Endothelial cell (in vitro differentiated cells): ENCODE measurements around the gene ABHD12. TPM values are rescaled to one million over a fixed set of nuclear protein-coding genes. Genes with fewer than 3 reads are reported as not detected.

ENCODE experiments used
- DNase-seq: peaks from one replicate; pipeline ENCODE4 v3.0.0; 2021; ENCODE audit warnings: low spot score
- H3K27ac Mint-ChIP-seq: one replicate; pipeline ENCODE4 v1.8.0; 2021; ENCODE audit warnings: mixed read lengths, inconsistent platforms; ENCODE audit not compliant: unreplicated experiment
- H3K27me3 Mint-ChIP-seq: one replicate; pipeline ENCODE4 v1.8.0; 2021; ENCODE audit warnings: mild to moderate bottlenecking, moderate library complexity, mixed read lengths, inconsistent platforms; ENCODE audit not compliant: unreplicated experiment
- H3K36me3 Mint-ChIP-seq: one replicate; pipeline ENCODE4 v1.8.0; 2021; ENCODE audit warnings: mild to moderate bottlenecking, low read depth, mixed read lengths, inconsistent platforms; ENCODE audit not compliant: unreplicated experiment
- H3K4me1 Mint-ChIP-seq: one replicate; pipeline ENCODE4 v1.8.0; 2021; ENCODE audit warnings: mild to moderate bottlenecking, mixed read lengths, inconsistent platforms; ENCODE audit not compliant: unreplicated experiment
- H3K4me3 Mint-ChIP-seq: one replicate; pipeline ENCODE4 v1.8.0; 2021; ENCODE audit warnings: mild to moderate bottlenecking, mixed read lengths, inconsistent platforms; ENCODE audit not compliant: unreplicated experiment
- H3K9me3 Mint-ChIP-seq: one replicate; pipeline ENCODE4 v1.8.0; 2021; ENCODE audit warnings: mixed read lengths, inconsistent platforms; ENCODE audit not compliant: unreplicated experiment
- total RNA-seq: library from RNA; stranded (reverse); fragmentation: NEBNext Ultra II Directional; extraction: Animal tissue kit (Norgen Biotek cat#: 25700); gene quantifications from one replicate; pipeline ENCODE4 v1.2.1, GENCODE V29; 2021; ENCODE audit not compliant: unreplicated experiment
- TF ChIP-seq, protein P1 (sequence below): fragments of 200-600 bp; sonication (generic); IDR thresholded peaks from one replicate; pipeline ENCODE4 v1.5.0; 2021; ENCODE audit warnings: antibody characterized with exemption; ENCODE audit not compliant: unreplicated experiment

ABHD12 gene
- total RNA-seq, 1 donor from 2014 or later, result 28.0 TPM

DNA sequence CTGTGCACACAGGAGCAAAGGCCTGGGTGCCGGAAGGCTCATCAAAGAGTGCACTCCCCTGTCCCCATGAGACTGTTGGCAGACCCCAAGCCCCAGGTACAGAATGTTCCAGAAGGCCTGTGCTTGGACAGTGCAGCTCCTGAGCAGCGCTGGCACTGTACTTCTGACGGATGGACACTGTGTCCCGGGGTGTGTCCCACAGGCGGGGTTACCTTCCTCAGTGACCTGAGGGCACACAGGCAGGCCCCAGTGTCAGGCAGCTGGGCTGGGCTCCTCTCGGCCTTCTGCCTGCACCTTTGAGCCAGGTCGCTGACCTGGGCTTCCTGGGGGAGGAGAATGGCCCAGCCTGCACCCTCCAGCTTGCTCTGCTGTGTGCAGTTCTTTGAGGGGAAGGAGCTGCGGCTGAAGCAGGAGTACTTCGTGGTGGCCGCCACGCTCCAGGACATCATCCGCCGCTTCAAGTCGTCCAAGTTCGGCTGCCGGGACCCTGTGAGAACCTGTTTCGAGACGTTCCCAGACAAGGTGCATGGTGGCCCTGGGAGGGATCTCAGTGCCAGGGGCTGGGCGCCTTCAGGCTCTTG, 112.6 kb downstream of the ABHD12 start:
- H3K27me3 Mint-ChIP-seq, result peaks cover 12% of the 10 kb centered on the region
- H3K4me3 Mint-ChIP-seq, result no peak overlapping the region
- H3K4me1 Mint-ChIP-seq, result no peaks in the 10 kb centered on the region
- H3K27ac Mint-ChIP-seq, result no peak overlapping the region
- H3K9me3 Mint-ChIP-seq, result no peaks in the 10 kb centered on the region
- no peak for DNase-seq
- peaks cover 21% of the 10 kb centered on the region for H3K36me3 Mint-ChIP-seq
- TF ChIP-seq, protein P1, sequence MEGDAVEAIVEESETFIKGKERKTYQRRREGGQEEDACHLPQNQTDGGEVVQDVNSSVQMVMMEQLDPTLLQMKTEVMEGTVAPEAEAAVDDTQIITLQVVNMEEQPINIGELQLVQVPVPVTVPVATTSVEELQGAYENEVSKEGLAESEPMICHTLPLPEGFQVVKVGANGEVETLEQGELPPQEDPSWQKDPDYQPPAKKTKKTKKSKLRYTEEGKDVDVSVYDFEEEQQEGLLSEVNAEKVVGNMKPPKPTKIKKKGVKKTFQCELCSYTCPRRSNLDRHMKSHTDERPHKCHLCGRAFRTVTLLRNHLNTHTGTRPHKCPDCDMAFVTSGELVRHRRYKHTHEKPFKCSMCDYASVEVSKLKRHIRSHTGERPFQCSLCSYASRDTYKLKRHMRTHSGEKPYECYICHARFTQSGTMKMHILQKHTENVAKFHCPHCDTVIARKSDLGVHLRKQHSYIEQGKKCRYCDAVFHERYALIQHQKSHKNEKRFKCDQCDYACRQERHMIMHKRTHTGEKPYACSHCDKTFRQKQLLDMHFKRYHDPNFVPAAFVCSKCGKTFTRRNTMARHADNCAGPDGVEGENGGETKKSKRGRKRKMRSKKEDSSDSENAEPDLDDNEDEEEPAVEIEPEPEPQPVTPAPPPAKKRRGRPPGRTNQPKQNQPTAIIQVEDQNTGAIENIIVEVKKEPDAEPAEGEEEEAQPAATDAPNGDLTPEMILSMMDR, result no peak

DNA sequence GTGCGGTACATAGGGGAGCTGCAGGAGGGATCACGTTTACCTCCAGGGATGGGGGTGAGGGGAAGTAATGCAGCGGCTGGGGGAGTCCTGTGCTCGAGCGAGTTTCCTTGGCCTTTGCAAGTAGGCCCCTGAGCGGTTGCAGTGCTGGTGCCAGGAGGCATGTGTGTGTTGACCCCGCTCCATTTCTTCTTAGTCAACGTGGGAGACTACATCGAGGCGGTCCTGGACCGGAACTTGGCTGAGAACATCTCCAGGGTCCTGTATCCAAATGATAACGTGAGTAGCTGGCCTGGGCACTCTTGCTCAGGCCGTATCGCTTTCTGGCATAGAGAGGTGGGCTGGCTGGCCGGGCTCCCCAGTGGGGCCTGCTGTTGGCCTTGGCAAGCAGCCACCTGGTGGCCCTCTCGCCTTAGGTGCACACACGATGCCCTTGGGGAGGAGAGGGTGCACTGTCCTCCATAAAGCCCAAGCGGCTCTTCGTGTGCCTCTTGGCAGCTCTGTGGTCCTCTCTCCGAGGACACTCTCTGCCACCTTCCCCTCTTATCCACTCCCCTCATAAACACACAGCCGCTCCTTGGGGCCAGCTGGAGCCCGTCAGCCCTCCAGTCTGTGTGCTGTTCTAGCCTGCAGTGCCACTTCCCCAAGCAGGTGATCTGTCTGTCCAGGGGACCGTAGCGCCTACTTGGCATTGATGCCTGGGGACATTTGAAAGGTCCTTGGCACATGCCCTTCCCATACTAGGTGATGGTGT, 113.4 kb downstream of the ABHD12 start:
- Mint-ChIP-seq H3K4me1 (no peaks in the 10 kb centered on the region), H3K36me3 (peaks cover 15% of the 10 kb centered on the region), H3K9me3 (no peaks in the 10 kb centered on the region), H3K4me3 (no peak overlapping the region), H3K27me3 (peaks cover 8% of the 10 kb centered on the region), H3K27ac (no peak overlapping the region)
- no peak for DNase-seq
- TF ChIP-seq, protein P1, result no peak

DNA sequence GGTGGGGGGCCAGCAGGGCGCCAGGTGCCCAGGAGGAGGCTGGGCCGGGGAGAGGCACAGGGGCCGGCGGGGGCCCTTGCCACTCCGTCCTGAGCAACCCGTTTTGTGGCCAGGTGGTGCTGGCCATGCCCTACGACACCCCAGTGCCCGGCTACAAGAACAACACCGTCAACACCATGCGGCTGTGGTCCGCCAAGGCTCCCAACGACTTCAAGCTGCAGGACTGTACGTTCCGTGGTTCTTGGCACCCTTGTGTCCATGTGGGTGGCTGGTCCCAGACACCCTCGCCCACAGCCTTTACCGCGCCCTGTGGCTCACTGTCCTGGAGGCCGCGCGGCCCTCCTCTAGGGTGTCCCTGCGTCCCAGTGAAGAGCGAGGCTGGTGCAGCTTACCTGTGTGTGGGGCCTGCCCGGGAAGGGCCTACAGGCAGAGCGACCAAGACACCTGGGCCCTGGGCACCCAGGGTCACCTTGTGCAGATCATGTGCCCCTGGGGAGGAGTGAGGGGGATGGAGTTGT, 114.0 kb downstream of the ABHD12 start:
- DNase-seq, result no peak
- Mint-ChIP-seq H3K4me3 (no peak overlapping the region), H3K27me3 (peaks cover 8% of the 10 kb centered on the region), H3K27ac (no peak overlapping the region), H3K9me3 (no peaks in the 10 kb centered on the region), H3K36me3 (peaks cover 15% of the 10 kb centered on the region), H3K4me1 (no peaks in the 10 kb centered on the region)
- TF ChIP-seq, protein P1, result no peak

DNA sequence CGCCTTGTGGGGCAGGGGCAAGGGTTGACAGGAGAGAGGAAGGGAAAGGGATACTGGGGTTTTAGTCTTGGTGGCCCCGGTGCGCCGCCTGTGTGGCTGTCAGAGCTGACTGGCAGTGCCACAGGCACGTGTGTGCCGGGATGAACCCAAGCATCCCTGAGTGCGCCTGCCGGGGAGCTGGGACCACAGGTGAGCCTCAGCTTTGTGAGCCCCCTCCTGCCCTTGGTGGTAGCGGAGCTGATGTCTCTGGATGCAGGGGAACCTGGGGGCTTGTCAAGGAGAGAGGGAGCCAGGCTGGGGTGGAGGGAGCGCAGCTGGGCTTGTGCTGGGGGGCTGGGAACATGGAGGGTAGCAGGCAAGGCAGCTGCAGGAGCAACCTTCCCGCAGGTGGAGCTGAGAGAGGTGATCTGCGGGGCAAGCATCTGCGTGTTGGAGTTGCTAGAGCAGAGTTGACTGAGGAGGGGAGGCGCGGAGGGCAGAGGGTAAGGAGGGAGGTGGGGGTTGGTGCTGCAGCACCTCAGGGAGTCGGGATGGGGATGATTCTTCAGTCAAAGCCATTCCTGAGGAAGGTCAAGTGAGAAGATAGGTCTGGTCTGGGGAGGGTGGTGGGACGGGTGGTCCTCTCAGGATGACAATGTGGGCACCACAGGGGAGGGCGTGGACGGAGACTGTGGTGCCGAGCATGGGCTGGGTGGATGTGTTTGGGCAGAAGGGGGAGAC, 114.7 kb downstream of the ABHD12 start:
- Mint-ChIP-seq H3K36me3 (peaks cover 18% of the 10 kb centered on the region), H3K27ac (no peak overlapping the region), H3K9me3 (no peaks in the 10 kb centered on the region), H3K27me3 (peaks cover 8% of the 10 kb centered on the region), H3K4me3 (peak overlapping the region; percentile 68), H3K4me1 (no peaks in the 10 kb centered on the region)
- DNase-seq, result no peak
- TF ChIP-seq, protein P1, result no peak
